ENCODE results near the gene CNTN4.

DNA sequence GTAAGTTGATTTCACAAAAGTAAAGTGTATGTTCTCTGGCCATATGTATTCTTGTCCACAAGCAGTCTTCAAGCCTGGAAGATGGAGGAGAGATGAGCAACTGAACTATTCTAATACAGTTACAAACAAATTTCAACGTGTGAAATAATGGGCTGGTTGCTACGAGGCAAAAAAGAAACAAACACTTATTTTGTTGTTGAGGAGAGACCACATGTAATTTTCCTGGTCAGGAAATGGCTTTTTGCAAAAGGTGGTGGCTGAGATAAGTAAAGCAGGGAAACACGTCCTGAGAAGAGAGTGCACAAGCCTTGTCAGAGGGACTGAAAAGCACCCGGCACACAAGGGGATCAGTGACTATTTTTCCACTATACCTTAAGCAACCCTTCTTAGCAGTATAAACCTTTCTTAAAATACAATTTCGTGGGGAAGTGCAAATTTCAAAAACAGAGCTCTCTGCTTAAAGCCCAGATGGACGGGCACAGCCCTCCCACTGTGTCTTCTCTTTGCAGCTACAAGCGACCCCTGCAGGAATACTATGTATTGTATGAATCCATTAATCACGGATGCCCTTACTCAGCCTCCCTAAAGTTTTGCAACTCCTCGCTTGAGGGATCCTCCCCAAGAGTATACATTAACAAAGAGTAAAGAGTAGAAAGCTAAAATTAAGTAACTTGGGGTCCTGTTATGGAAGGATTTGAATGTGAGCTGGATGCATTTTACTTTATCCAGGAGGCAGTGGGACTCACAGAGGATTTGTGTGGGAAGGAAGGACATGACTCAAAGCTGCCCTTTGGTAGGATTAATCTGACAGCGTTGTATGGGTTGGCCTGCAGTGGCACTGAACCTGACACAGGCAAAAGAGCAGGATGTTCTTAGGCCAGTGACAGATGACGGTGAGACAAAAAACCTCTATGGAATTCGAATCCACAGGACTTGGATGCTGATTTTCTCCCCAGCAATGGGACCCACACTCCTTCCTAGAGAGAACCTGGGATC lies 757.8 kb downstream of the CNTN4 start:
- TF ChIP-seq, protein P1, sequence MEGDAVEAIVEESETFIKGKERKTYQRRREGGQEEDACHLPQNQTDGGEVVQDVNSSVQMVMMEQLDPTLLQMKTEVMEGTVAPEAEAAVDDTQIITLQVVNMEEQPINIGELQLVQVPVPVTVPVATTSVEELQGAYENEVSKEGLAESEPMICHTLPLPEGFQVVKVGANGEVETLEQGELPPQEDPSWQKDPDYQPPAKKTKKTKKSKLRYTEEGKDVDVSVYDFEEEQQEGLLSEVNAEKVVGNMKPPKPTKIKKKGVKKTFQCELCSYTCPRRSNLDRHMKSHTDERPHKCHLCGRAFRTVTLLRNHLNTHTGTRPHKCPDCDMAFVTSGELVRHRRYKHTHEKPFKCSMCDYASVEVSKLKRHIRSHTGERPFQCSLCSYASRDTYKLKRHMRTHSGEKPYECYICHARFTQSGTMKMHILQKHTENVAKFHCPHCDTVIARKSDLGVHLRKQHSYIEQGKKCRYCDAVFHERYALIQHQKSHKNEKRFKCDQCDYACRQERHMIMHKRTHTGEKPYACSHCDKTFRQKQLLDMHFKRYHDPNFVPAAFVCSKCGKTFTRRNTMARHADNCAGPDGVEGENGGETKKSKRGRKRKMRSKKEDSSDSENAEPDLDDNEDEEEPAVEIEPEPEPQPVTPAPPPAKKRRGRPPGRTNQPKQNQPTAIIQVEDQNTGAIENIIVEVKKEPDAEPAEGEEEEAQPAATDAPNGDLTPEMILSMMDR (IDR thresholded peaks at IDR 0.05): no peak
- TF ChIP-seq POLR2AphosphoS5 (IDR thresholded peaks at IDR 0.05): no peak

All from breast epithelium (tissue), 3 donors.